ENCODE measurements around the gene OR2A1.
"Not testable (repeated sequence)": the region's sequence is repeated elsewhere in the genome, so short reads cannot be mapped to it uniquely, and the experiment has no call there.

The OR2A1 gene

DNA sequence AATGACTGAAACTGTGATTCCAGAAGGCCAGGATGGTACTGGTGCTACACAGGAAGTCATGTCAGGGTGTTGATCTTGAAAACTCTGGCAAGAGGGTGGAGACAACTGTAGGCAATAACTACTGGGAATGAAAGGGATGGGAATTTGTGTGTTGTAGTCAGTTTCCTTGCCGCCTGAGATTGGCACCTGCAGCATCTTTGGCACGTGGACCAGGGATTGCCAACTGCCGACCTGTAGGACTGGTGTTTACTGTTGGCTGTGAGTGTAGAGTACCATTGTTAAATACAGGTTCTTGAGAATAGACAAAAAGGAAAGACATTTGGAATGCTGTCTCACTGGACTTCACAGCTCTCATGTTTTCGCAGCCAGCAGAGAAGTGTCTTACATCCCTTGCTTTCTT lies 11.1 kb downstream of the OR2A1 start:
- not testable (repeated sequence) for DNase-seq (ENCODE audit: low read depth)

DNA sequence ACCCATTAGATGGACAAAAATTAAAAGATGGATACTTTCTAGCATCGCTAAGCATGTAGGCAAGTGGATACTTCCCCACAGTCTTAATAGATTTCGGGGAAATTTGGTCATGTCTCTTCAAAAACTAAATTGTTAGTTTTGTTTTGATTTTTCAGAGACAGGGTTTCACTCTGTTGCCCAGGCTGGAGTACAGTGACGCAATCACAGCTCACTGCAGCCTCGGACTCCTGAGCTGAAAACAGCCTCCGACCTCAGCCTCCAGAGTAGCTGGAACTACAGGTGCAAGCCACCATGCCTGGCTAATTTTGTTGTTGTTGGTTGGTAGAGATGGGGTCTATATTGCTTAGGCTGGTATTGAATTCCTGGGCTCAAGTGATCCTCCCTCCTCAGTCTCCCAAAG lies 13.6 kb downstream of the OR2A1 start:
- not testable (repeated sequence) for DNase-seq (ENCODE audit: low read depth)

GRCh38 chr7:144330044-144330443 lies 17.8 kb downstream of the OR2A1 start:
- not testable (repeated sequence) for DNase-seq (ENCODE audit: low read depth)

DNA sequence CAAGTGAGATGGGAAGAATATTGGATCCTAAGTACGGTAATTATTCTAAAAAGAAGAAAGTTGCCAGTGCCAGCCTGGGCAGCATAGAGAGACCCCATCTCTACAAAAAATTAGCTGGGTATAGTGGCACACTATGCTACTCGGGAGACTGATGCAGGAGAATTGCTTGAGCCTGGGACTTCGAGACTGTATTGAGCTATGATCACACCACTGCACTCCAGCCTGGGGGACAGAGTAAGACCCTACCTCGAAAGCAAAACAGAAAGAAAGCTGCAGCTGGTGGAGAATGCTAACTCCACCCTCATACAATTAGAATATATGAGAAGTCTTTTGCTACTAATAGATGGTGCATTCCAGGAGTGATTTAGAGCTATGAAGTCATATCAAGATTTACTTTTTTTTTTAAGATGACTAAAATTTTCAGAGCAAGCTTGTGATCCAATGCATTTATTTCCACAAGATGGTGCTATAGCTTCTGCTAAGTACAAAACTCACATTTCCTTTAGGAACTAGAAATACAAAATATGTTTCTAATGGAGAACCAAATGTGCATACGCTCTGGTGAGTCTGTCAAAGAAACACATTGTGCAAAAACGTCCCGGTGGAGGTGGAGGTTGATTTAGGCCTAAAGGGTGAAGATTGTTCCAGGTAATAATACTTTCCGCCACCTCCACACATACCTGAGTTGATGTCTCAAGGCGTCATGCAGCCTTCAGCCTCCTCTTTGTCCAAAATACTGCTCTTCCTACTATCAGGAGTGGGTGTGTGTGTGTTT lies 19.2 kb downstream of the OR2A1 start:
- not testable (repeated sequence) for DNase-seq (ENCODE audit: low read depth)

DNA sequence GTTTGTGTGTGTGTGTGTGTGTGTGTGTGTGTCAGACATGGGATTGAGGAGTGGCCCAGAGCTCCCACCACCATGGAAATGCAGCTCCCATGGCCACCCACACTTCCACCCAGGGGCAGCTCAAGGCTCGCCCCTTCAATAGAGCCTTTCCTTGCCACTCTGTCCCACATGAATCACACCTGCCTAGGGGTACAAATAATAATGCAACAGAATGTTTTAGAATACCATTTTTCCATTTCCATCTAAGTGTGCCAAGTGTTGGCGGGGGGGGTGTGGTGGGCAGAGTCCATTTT lies 19.7 kb downstream of the OR2A1 start:
- not testable (repeated sequence) for DNase-seq (ENCODE audit: low read depth)

GRCh38 chr7:144348625-144349024 lies 36.4 kb downstream of the OR2A1 start:
- DNase-seq (ENCODE audit: low read depth), result not testable (repeated sequence)

DNA sequence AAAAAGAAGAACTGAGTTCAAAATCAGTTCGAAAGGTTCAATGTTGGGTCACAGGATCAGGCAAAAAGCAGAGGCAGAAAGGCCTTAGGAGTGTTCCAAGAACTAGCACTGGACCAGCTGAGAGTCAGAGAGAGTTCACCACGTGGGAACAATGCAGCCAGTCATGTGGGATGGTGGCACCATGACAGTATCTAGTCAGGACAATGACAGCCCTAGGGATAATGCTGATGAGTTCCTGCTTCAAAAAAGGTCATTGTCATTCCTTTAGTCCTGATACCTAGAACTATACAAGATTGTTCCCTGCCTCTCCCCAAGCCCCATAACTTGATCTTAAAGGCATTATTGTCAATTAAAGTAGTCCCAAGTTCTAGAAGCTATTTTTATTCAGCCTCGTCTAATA lies 39.4 kb downstream of the OR2A1 start:
- DNase-seq (ENCODE audit: low read depth), result not testable (repeated sequence)

DNA sequence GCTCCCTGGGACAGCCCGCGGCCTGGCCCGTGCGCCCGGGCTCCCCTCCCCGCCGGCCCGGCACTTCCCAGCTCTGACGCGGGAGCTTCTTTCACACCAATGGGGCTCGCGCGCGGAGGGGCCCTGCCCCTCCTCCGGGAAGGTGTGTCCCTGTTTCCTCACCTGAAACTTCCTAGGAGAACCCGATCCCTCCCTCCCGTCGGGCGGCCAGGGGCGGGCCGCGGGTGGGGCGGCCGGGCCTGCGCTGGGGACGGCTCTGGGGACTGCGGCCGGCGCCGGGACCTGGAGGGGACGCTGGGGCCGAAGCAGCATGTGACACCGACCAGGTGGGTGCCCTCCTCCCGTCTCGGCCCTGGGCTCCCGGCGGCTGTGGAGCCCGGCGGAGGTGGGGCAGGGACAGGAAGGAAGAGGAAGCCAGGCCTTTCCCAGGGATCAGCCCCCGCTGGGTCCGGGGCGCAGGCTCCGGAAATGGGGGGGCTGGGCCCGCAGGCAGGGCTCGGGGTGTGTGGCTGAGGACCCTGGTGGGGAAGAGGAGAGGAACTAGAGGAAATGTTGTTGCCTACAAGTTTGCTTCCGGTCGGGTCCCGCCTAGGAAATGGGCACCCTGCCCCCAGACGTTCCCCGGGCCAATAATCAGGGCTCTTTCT lies 43.1 kb downstream of the OR2A1 start, which contains the start of gene ARHGEF5:
TSS of gene ARHGEF5 (plus strand) at position 227 of the 647 bp plus-strand sequence. CDS start 7,268 bp downstream, outside the sequence.
- not testable (repeated sequence) for DNase-seq (ENCODE audit: low read depth)

- not testable (repeated sequence) for DNase-seq (ENCODE audit: low read depth)
These were observed 44.0 kb downstream of the OR2A1 start for GRCh38 chr7:144356185-144356584.

- DNase-seq (ENCODE audit: low read depth), result not testable (repeated sequence)
These were observed 44.6 kb downstream of the OR2A1 start for GRCh38 chr7:144356860-144357259.

- DNase-seq (ENCODE audit: low read depth), result not testable (repeated sequence)
These were observed 49.8 kb downstream of the OR2A1 start for GRCh38 chr7:144362061-144362460.

DNA sequence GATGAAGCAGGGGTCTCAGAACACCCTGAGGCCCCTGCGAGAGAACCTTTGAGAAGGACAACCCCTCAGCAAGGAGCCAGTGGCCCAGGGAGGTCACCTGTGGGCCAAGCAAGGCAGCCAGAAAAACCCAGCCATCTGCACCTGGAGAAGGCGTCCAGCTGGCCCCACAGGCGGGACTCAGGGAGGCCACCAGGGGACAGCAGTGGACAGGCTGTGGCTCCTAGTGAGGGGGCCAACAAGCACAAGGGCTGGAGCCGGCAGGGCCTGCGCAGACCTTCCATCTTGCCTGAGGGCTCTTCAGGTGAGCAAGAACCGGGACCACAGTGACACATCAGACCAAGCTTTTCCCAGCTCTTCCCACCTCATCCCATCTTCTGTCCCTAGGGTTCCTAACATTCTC lies 53.3 kb downstream of the OR2A1 start:
- not testable (repeated sequence) for DNase-seq (ENCODE audit: low read depth)

DNA sequence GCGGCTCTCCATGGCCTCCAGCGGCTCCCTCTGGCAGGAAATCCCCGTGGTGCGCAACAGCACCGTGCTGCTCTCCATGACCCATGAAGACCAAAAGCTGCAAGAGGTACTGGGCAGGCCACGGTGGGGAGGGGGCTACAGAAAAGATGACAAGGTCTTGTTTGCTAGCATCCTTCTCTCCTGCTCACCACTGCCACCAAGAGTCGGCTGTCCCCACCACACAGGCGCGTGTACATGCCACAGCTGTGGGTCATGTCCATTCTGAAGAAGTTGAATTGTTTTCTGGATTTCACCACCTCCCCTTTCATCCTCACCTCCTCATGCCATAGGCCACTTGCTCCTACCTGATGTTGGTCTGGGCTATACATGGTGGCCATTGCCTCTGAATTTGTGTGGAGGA lies 55.0 kb downstream of the OR2A1 start:
- not testable (repeated sequence) for DNase-seq (ENCODE audit: low read depth)

DNA sequence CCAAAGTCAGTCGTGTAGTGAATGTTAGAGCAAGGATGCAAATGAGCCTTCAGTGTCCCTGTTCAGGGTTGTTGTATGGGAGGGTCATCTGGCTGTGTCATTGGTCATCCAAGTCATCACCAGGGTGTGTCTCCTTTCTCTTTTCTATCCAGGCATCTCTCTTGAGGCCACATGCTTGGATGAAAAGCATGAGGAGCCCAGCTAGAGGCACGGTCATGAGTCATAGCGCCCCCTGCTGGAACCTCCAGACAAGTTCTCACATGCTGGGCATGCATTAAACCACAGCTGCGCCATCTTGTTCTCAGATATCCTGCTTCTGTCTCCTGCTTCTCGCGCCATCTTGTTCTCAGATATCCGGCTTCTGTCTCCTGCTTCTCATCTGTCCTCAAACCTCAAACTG lies 57.0 kb downstream of the OR2A1 start:
- not testable (repeated sequence) for DNase-seq (ENCODE audit: low read depth)

Data from activated T-helper 9 cell treated with anti-CD3 and anti-CD28 coated beads, Interleukin-2, amount 50 U/mL, for 16 hours (primary cell).